Trophoblast cell (in vitro differentiated cells and primary cell): ENCODE measurements around the gene SSBP2.
A peak's percentile ranks its signal among the peaks of the same experiment; 100 is the strongest.

Experiments
- DNase-seq, 2 donors: peaks; one replicate each; pipeline ENCODE4 v3.0.0-alpha.2; 2016
- H2AFZ ChIP-seq: 2 replicates; pipeline ENCODE4 v1.6.1; 2013; ENCODE audit warnings: low read length, moderate library complexity, mild to moderate bottlenecking; ENCODE audit not compliant: insufficient read depth, poor library complexity
- H2AK5ac ChIP-seq: 2 replicates; pipeline ENCODE4 v1.6.1; 2013; ENCODE audit warnings: mild to moderate bottlenecking, low read length
- H2BK120ac ChIP-seq: 2 replicates; pipeline ENCODE4 v1.6.1; 2013; ENCODE audit warnings: low read length, mild to moderate bottlenecking, moderate library complexity; ENCODE audit not compliant: insufficient read depth, poor library complexity
- H2BK12ac ChIP-seq: 2 replicates; pipeline ENCODE4 v1.6.1; 2013; ENCODE audit warnings: mild to moderate bottlenecking, low read length, moderate library complexity
- H2BK5ac ChIP-seq: 2 replicates; pipeline ENCODE4 v1.6.1; 2013; ENCODE audit warnings: low read length, low read depth, moderate library complexity, mild to moderate bottlenecking; ENCODE audit not compliant: poor library complexity
- H3K14ac ChIP-seq: 2 replicates; pipeline ENCODE4 v1.6.1; 2013; ENCODE audit warnings: mild to moderate bottlenecking, low read length
- H3K18ac ChIP-seq: 2 replicates; pipeline ENCODE4 v1.6.1; 2013; ENCODE audit warnings: mild to moderate bottlenecking, low read length
- H3K23ac ChIP-seq: 2 replicates; pipeline ENCODE4 v1.6.1; 2013; ENCODE audit warnings: low read length
- H3K27ac ChIP-seq: 2 replicates; pipeline ENCODE4 v1.5.1; 2013; ENCODE audit warnings: low read depth, mild to moderate bottlenecking, inconsistent platforms, low read length, moderate library complexity
- H3K27me3 ChIP-seq: 2 replicates; pipeline ENCODE4 v1.6.1; 2013; ENCODE audit warnings: inconsistent platforms, mild to moderate bottlenecking, low read length, moderate library complexity; ENCODE audit not compliant: insufficient read depth
- H3K36me3 ChIP-seq, 2 experiments: 1 replicate in 1 of 2; 2 replicates in 1 of 2; pipeline ENCODE4 v1.6.1; 2013; ENCODE audit warnings: low read length in 2 of 2, mild to moderate bottlenecking in 2 of 2, moderate library complexity in 1 of 2; ENCODE audit not compliant: insufficient read depth in 2 of 2, control insufficient read depth in 1 of 2
- H3K4ac ChIP-seq: 2 replicates; pipeline ENCODE4 v1.6.1; 2013; ENCODE audit warnings: low read depth, mild to moderate bottlenecking, low read length, moderate library complexity
- H3K4me1 ChIP-seq, 2 experiments: 1 replicate in 1 of 2; 2 replicates in 1 of 2; pipeline ENCODE4 v1.6.1; 2013; ENCODE audit warnings: low read length in 2 of 2, mild to moderate bottlenecking in 2 of 2, moderate library complexity in 1 of 2; ENCODE audit not compliant: insufficient read depth in 2 of 2, control insufficient read depth in 1 of 2
- H3K4me2 ChIP-seq: 2 replicates; pipeline ENCODE4 v1.6.1; 2013; ENCODE audit warnings: inconsistent platforms, mild to moderate bottlenecking, low read length, moderate library complexity
- H3K4me3 ChIP-seq: 2 replicates; pipeline ENCODE4 v1.5.1; 2013; ENCODE audit warnings: mild to moderate bottlenecking, low read depth, low read length, inconsistent platforms
- H3K79me1 ChIP-seq: one replicate; pipeline ENCODE4 v1.6.1; 2013; ENCODE audit warnings: low read length
- H3K79me2 ChIP-seq: 2 replicates; pipeline ENCODE4 v1.6.1; 2013; ENCODE audit warnings: low read length, mild to moderate bottlenecking; ENCODE audit not compliant: control insufficient read depth, insufficient read depth, poor library complexity
- H3K9ac ChIP-seq: 2 replicates; pipeline ENCODE4 v1.6.1; 2013; ENCODE audit warnings: mild to moderate bottlenecking, low read length
- H3K9me3 ChIP-seq: 2 replicates; pipeline ENCODE4 v1.6.1; 2013; ENCODE audit warnings: low read depth, mild to moderate bottlenecking, control low read depth, inconsistent platforms, low read length; ENCODE audit not compliant: insufficient read depth
- H4K12ac ChIP-seq: 2 replicates; pipeline ENCODE4 v1.6.1; 2013; ENCODE audit warnings: low read depth, mild to moderate bottlenecking, low read length, moderate library complexity
- H4K8ac ChIP-seq: 2 replicates; pipeline ENCODE4 v1.6.1; 2013; ENCODE audit warnings: low read depth, mild to moderate bottlenecking, low read length, moderate library complexity
- H4K91ac ChIP-seq: one replicate; pipeline ENCODE4 v1.6.1; 2013; ENCODE audit warnings: low read depth, mild to moderate bottlenecking, low read length, moderate library complexity
- WGBS: extraction: QIAGEN DNeasy Blood & Tissue Kit; methylation state at CpG from one replicate; pipeline ENCODE4 v1.1.7; 2013; ENCODE audit warnings: missing lambda C conversion rate; ENCODE audit not compliant: insufficient read length, insufficient coverage; ENCODE audit errors: extremely low coverage; 5-methylcytosine and 5-hydroxymethylcytosine counted together

The SSBP2 gene

GRCh38 chr5:81789033-81789432 lies 38.1 kb upstream of the SSBP2 start:
- no peak for DNase-seq
- no peak overlapping the region for H4K12ac ChIP-seq
- no peak overlapping the region for H3K4ac ChIP-seq
- no peak overlapping the region for H2AFZ ChIP-seq
- no peaks in the 10 kb centered on the region for H3K27me3 ChIP-seq
- H3K79me2 ChIP-seq, result no peaks in the 10 kb centered on the region
- H2BK120ac ChIP-seq, result peak overlapping the region; percentile 28
- H4K91ac ChIP-seq, result no peak overlapping the region
- no peak overlapping the region for H3K18ac ChIP-seq
- no peak overlapping the region for H3K23ac ChIP-seq
- no peak overlapping the region for H3K14ac ChIP-seq
- H3K4me2 ChIP-seq, result no peak overlapping the region
- H3K36me3 ChIP-seq, result no peaks in the 10 kb centered on the region
- no CpG with 5 or more reads among the region's 5 CpGs for WGBS
- peaks cover 6 to 7% of the 10 kb centered on the region in 2 experiments for H3K4me1 ChIP-seq
- H4K8ac ChIP-seq, result no peak overlapping the region
- H3K27ac ChIP-seq, result no peak overlapping the region
- no peak overlapping the region for H2BK5ac ChIP-seq
- no peak overlapping the region for H3K4me3 ChIP-seq
- H3K79me1 ChIP-seq, result no peaks in the 10 kb centered on the region
- H3K9me3 ChIP-seq, result no peaks in the 10 kb centered on the region
- H2AK5ac ChIP-seq, result no peak overlapping the region
- peak overlapping the region; percentile 30 for H2BK12ac ChIP-seq
- H3K9ac ChIP-seq, result no peak overlapping the region

- H3K9me3 ChIP-seq, result no peaks in the 10 kb centered on the region
- no peak overlapping the region for H3K14ac ChIP-seq
- WGBS, result no CpG with 5 or more reads among the region's 2 CpGs
- H3K4me1 ChIP-seq, result peaks cover 3 to 4% of the 10 kb centered on the region in 2 experiments
- no peak overlapping the region for H3K9ac ChIP-seq
- no peak overlapping the region for H2AK5ac ChIP-seq
- no peaks in the 10 kb centered on the region for H3K79me1 ChIP-seq
- H3K23ac ChIP-seq, result no peak overlapping the region
- no peak overlapping the region for H4K12ac ChIP-seq
- H3K36me3 ChIP-seq, result no peaks in the 10 kb centered on the region
- no peak overlapping the region for H3K4me3 ChIP-seq
- H2BK120ac ChIP-seq, result no peak overlapping the region
- H2BK5ac ChIP-seq, result no peak overlapping the region
- H3K18ac ChIP-seq, result no peak overlapping the region
- no peaks in the 10 kb centered on the region for H3K27me3 ChIP-seq
- H3K27ac ChIP-seq, result no peak overlapping the region
- H2AFZ ChIP-seq, result no peak overlapping the region
- H4K8ac ChIP-seq, result no peak overlapping the region
- no peak overlapping the region for H3K4ac ChIP-seq
- no peak overlapping the region for H2BK12ac ChIP-seq
- no peak overlapping the region for H3K4me2 ChIP-seq
- no peak overlapping the region for H4K91ac ChIP-seq
- DNase-seq, result no peak
- H3K79me2 ChIP-seq, result no peaks in the 10 kb centered on the region
Observed at GRCh38 chr5:81788329-81788728, 37.4 kb upstream of the SSBP2 start.

GRCh38 chr5:81787474-81788242 lies 36.8 kb upstream of the SSBP2 start:
- no CpG with 5 or more reads among the region's 3 CpGs for WGBS
- Histone ChIP-seq H2AK5ac (no peak overlapping the region), H3K18ac (no peak overlapping the region), H2BK5ac (no peak overlapping the region), H4K12ac (no peak overlapping the region), H3K36me3 (no peaks in the 10 kb centered on the region), H3K27me3 (no peaks in the 10 kb centered on the region), H3K4me1 (peaks cover 3 to 4% of the 10 kb centered on the region in 2 experiments), H3K4me3 (no peak overlapping the region), H4K91ac (no peak overlapping the region), H2AFZ (no peak overlapping the region), H3K79me2 (no peaks in the 10 kb centered on the region), H3K9ac (no peak overlapping the region), H2BK12ac (no peak overlapping the region), H3K14ac (no peak overlapping the region), H3K4ac (no peak overlapping the region), H3K23ac (no peak overlapping the region), H3K79me1 (no peaks in the 10 kb centered on the region), H2BK120ac (no peak overlapping the region), H3K27ac (no peak overlapping the region), H3K9me3 (no peaks in the 10 kb centered on the region), H4K8ac (no peak overlapping the region), H3K4me2 (no peak overlapping the region)
- peak in 1 of 2 donors; percentile 44 for DNase-seq

- H3K9ac ChIP-seq, result no peak overlapping the region
- no CpG with 5 or more reads among the region's 5 CpGs for WGBS
- H3K18ac ChIP-seq, result no peak overlapping the region
- no peak overlapping the region for H4K12ac ChIP-seq
- no peaks in the 10 kb centered on the region for H3K36me3 ChIP-seq
- no peak overlapping the region for H2BK12ac ChIP-seq
- H3K23ac ChIP-seq, result no peak overlapping the region
- no peak overlapping the region for H3K4me3 ChIP-seq
- no peak overlapping the region for H3K14ac ChIP-seq
- no peak overlapping the region for H2AFZ ChIP-seq
- no peaks in the 10 kb centered on the region for H3K9me3 ChIP-seq
- peaks cover 3 to 4% of the 10 kb centered on the region in 2 experiments for H3K4me1 ChIP-seq
- no peaks in the 10 kb centered on the region for H3K79me1 ChIP-seq
- H3K4ac ChIP-seq, result no peak overlapping the region
- H3K79me2 ChIP-seq, result no peaks in the 10 kb centered on the region
- no peak for DNase-seq
- no peak overlapping the region for H4K91ac ChIP-seq
- no peak overlapping the region for H4K8ac ChIP-seq
- no peak overlapping the region for H3K4me2 ChIP-seq
- H2BK120ac ChIP-seq, result no peak overlapping the region
- H2AK5ac ChIP-seq, result no peak overlapping the region
- no peak overlapping the region for H3K27ac ChIP-seq
- no peak overlapping the region for H2BK5ac ChIP-seq
- H3K27me3 ChIP-seq, result no peaks in the 10 kb centered on the region
Observed at GRCh38 chr5:81786991-81787390, 36.1 kb upstream of the SSBP2 start.
